ENCODE data around the gene RBM26.

Gene RBM26

DNA sequence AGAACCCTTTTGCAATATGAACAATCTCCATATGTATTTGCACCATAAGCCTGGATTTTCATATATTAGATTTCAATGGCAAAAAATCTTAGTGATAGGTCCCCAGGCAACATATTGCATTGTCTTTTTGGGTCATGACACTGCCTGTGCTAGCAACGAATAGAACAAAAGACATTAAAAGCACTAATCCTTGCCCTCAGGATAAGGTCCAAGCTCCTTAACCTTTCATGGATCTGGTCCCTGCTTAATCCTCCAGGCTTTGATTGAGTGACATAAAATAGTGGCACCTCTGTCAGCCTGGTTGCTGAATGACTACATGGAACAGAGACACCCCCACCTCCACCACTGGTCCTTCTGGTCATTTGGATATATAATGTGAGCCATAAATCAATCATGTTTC, 134.4 kb downstream of the RBM26 start:
- DNase-seq, result no peak

- DNase-seq, result no peak
Measured at GRCh38 chr13:79270859-79271258, 135.2 kb downstream of the RBM26 start.

Measured in NCI-H2107 (cell line).